B cell (primary cell): ENCODE results near the gene SAXO1. TPM values are rescaled to one million over a fixed set of nuclear protein-coding genes. Genes with fewer than 3 reads are reported as not detected.

Experiments used
- ATAC-seq: fragments of 200-7000 bp; cut with Tn5 transposase; one replicate; pipeline ENCODE4 v1.10.0; 2021; ENCODE audit warnings: low read depth, mild to moderate bottlenecking, moderate number of reproducible peaks, moderate library complexity
- CTCF ChIA-PET: fragments of 350-600 bp; sonication (Branson Sonifier 250); formaldehyde crosslinking; loops from one replicate; lab custom pipeline; 2021; ENCODE audit warnings: antibody characterized with exemption, inconsistent platforms; lab: Charles Lee
- POLR2A ChIA-PET: fragments of 350-600 bp; sonication (Branson Sonifier 250); formaldehyde crosslinking; loops from one replicate; lab custom pipeline; 2021; ENCODE audit warnings: antibody characterized with exemption; lab: Charles Lee
- DNase-seq: peaks from one replicate; pipeline ENCODE4 v3.0.0; 2013
- H2AFZ ChIP-seq: 2 replicates; pipeline ENCODE4 v1.6.1; 2012; ENCODE audit warnings: mild to moderate bottlenecking, low read depth, low read length; ENCODE audit not compliant: insufficient read depth, poor library complexity, severe bottlenecking
- H3K27ac ChIP-seq, 2 donors: 1 replicate in 1 of 2; 2 replicates in 1 of 2; pipeline ENCODE4 v1.5.1; 2012 to 2013; ENCODE audit warnings: low read length in 2 of 2, mild to moderate bottlenecking in 2 of 2, moderate library complexity in 1 of 2
- H3K27me3 ChIP-seq, 4 experiments: fragments of 200-600 bp in 1 of 4; sonication (generic) in 1 of 4; replicated peaks in 1 of 4; 1 replicate in 2 of 4; 2 replicates in 2 of 4; pipeline versions ENCODE4 v1.6.1 to v1.7.0; 2013 to 2016; ENCODE audit warnings: low read length in 3 of 4, mild to moderate bottlenecking in 2 of 4, mixed read lengths in 1 of 4, moderate library complexity in 1 of 4; ENCODE audit not compliant: insufficient read depth in 4 of 4, control insufficient read depth in 3 of 4; ENCODE audit errors: control extremely low read depth in 1 of 4
- H3K36me3 ChIP-seq, 2 experiments: replicated peaks in 1 of 2; 1 replicate in 1 of 2; 2 replicates in 1 of 2; pipeline versions ENCODE4 v1.6.1 to v1.7.1; 2013; ENCODE audit warnings: low read length in 1 of 2; ENCODE audit not compliant: insufficient read depth in 2 of 2, control insufficient read depth in 1 of 2; ENCODE audit errors: control extremely low read depth in 1 of 2, extremely low read depth in 1 of 2
- H3K4me1 ChIP-seq, 2 donors: fragments of 200-600 bp in 1 of 2; sonication (generic) in 1 of 2; 1 replicate in 1 of 2; 2 replicates in 1 of 2; pipeline versions ENCODE4 v1.5.1 to v1.6.1; 2013 to 2017; ENCODE audit warnings: low read length in 2 of 2; ENCODE audit not compliant: control insufficient read depth in 2 of 2, insufficient read depth in 2 of 2
- H3K4me2 ChIP-seq: replicated peaks from 2 replicates; pipeline ENCODE3; 2012; ENCODE audit warnings: mild to moderate bottlenecking, low read depth, low read length; ENCODE audit not compliant: poor library complexity, severe bottlenecking
- H3K4me3 ChIP-seq, 5 experiments: fragments of 200-600 bp in 1 of 5; sonication (generic) in 1 of 5; 1 replicate in 3 of 5; 2 replicates in 2 of 5; pipeline versions ENCODE4 v1.5.1 to v1.7.0; 2011 to 2016; ENCODE audit warnings: low read length in 4 of 5, mild to moderate bottlenecking in 4 of 5, low read depth in 2 of 5, control low read depth in 1 of 5, moderate library complexity in 1 of 5; ENCODE audit not compliant: insufficient read depth in 1 of 5; ENCODE audit errors: control extremely low read depth in 1 of 5, extremely low read depth in 1 of 5
- H3K79me2 ChIP-seq: fragments of 200-600 bp; sonication (generic); one replicate; pipeline ENCODE4 v1.6.0; 2016; ENCODE audit warnings: low read length; ENCODE audit not compliant: control insufficient read depth, insufficient read depth
- H3K9ac ChIP-seq: fragments of 200-600 bp; sonication (generic); 2 replicates; pipeline ENCODE4 v1.6.1; 2017; ENCODE audit warnings: mild to moderate bottlenecking, low read length, moderate library complexity
- H3K9me3 ChIP-seq, 3 donors: one replicate each; pipeline versions ENCODE4 v1.6.1 to v1.7.1; 2013; ENCODE audit warnings: low read length in 2 of 3; ENCODE audit not compliant: control insufficient read depth in 2 of 3, insufficient read depth in 1 of 3; ENCODE audit errors: control extremely low read depth in 1 of 3
- H4K20me1 ChIP-seq: 2 replicates; pipeline ENCODE4 v1.6.0; 2012; ENCODE audit warnings: mild to moderate bottlenecking, low read length; ENCODE audit not compliant: insufficient read depth, control insufficient read depth, poor library complexity, severe bottlenecking
- H3K27ac Mint-ChIP-seq: one replicate; pipeline ENCODE4 v1.8.0; 2021; ENCODE audit warnings: mixed read lengths
- H3K27me3 Mint-ChIP-seq: one replicate; pipeline ENCODE4 v1.8.0; 2021; ENCODE audit warnings: mixed read lengths
- H3K4me1 Mint-ChIP-seq: one replicate; pipeline ENCODE4 v1.8.0; 2021; ENCODE audit warnings: mixed read lengths
- H3K4me3 Mint-ChIP-seq: one replicate; pipeline ENCODE4 v1.8.0; 2021; ENCODE audit warnings: mixed read lengths
- H3K9me3 Mint-ChIP-seq: one replicate; pipeline ENCODE4 v1.8.0; 2022; ENCODE audit warnings: mixed read lengths; ENCODE audit not compliant: insufficient read depth
- CTCF ChIP-seq: fragments of 200-600 bp; IDR thresholded peaks from one replicate; pipeline ENCODE4 v1.8.0; 2022; ENCODE audit warnings: antibody characterized with exemption, mild to moderate bottlenecking
- EZH2 ChIP-seq: IDR thresholded peaks from 2 replicates; pipeline ENCODE4 v1.6.1; 2012; ENCODE audit warnings: borderline replicate concordance, low read depth, mild to moderate bottlenecking, moderate library complexity, low read length; ENCODE audit not compliant: insufficient read depth, poor library complexity, severe bottlenecking
- WGBS: methylation state at CpG from one replicate; pipeline ENCODE4 v1.1.5; 2013; ENCODE audit warnings: missing lambda C conversion rate; ENCODE audit not compliant: insufficient coverage; 5-methylcytosine and 5-hydroxymethylcytosine counted together
- intact Hi-C: fragments of 100-400 bp; cut with micrococcal nuclease; formaldehyde crosslinking; loops from one replicate; pipeline ENCODE4 v1.10.0; 2022
- polyA plus RNA-seq: library from polyadenylated mRNA; depleted of rRNA; stranded (reverse); fragments of >200 nt; gene quantifications from 2 replicates; pipeline ENCODE4 v1.2.3, GENCODE V29; 2012
- total RNA-seq, 2 donors: library from RNA; stranded (reverse); fragments of 120-200 nt in 1 of 2; gene quantifications; 1 replicate in 1 of 2; 2 replicates in 1 of 2; pipeline versions ENCODE4 v1.2.3 to v1.2.4, GENCODE V29; 2013 to 2022

SAXO1 gene
- total and polyA plus RNA-seq, 2 donors (not counting 1 experiment from before 2014, with no cell fraction given): 0.01 TPM; not detected in 1

- DNase-seq (no peak), ATAC-seq (no peak)
- Histone ChIP-seq H3K27ac (no peak overlapping the region), H2AFZ (no peak overlapping the region), H3K4me2 (no peak overlapping the region), H3K9ac (no peak overlapping the region), H3K4me3 (no peak overlapping the region), H3K36me3 (no peaks in the 10 kb centered on the region), H3K79me2 (no peaks in the 10 kb centered on the region), H3K27me3 (peaks cover 0 to 3% (median 0%) of the 10 kb centered on the region in 4 experiments), H4K20me1 (no peaks in the 10 kb centered on the region), H3K9me3 (peaks cover 0 to 13% (median 0%) of the 10 kb centered on the region in 3 donors), H3K4me1 (no peaks in the 10 kb centered on the region)
- Mint-ChIP-seq H3K27ac (no peak overlapping the region), H3K9me3 (no peaks in the 10 kb centered on the region), H3K4me1 (no peaks in the 10 kb centered on the region), H3K4me3 (no peak overlapping the region), H3K27me3 (peaks cover 41% of the 10 kb centered on the region)
- no peak for TF ChIP-seq EZH2
- TF ChIP-seq CTCF: no peak
- intact Hi-C loops: no loop called here
- WGBS: no CpG with 5 or more reads among the region's 2 CpGs
- CTCF ChIA-PET: no interaction called here
- POLR2A ChIA-PET: no interaction called here
These were observed 61.6 kb downstream of the SAXO1 start for GRCh38 chr9:18971404-18971803.

- Mint-ChIP-seq H3K4me3 (no peak overlapping the region), H3K27ac (no peak overlapping the region), H3K4me1 (no peaks in the 10 kb centered on the region), H3K9me3 (peaks cover 2% of the 10 kb centered on the region), H3K27me3 (peaks cover 36% of the 10 kb centered on the region)
- no CpG with 5 or more reads among the region's 2 CpGs for WGBS
- H3K27ac ChIP-seq: no peak overlapping the region
- H3K36me3 ChIP-seq: no peaks in the 10 kb centered on the region
- H3K9me3 ChIP-seq: peaks cover 0 to 13% (median 0%) of the 10 kb centered on the region in 3 donors
- no peak overlapping the region for H3K4me2 ChIP-seq
- H4K20me1 ChIP-seq: no peaks in the 10 kb centered on the region
- no peak overlapping the region for H3K9ac ChIP-seq
- no peak overlapping the region for H2AFZ ChIP-seq
- POLR2A ChIA-PET: no interaction called here
- CTCF ChIA-PET: no interaction called here
- intact Hi-C loops: no loop called here
- peaks cover 0 to 3% (median 0%) of the 10 kb centered on the region in 4 experiments for H3K27me3 ChIP-seq
- DNase-seq (no peak), ATAC-seq (no peak)
- no peaks in the 10 kb centered on the region for H3K79me2 ChIP-seq
- no peak overlapping the region for H3K4me3 ChIP-seq
- TF ChIP-seq CTCF: no peak
- TF ChIP-seq EZH2: no peak
- H3K4me1 ChIP-seq: no peaks in the 10 kb centered on the region
These were observed 62.6 kb downstream of the SAXO1 start for GRCh38 chr9:18970393-18970792.
